Measurements from ENCODE around the gene PRLR. TPM values are rescaled to one million over a fixed set of nuclear protein-coding genes. Genes with fewer than 3 reads are reported as not detected.
"Not testable (repeated sequence)": the region's sequence is repeated elsewhere in the genome, so short reads cannot be mapped to it uniquely, and the experiment has no call there.

The PRLR gene
- total RNA-seq, 2 donors from 2014 or later, result 1.1 to 7.1 TPM

- TF ChIP-seq POLR2A (IDR thresholded peaks at IDR 0.05), result no peak
- Histone ChIP-seq H3K4me1 (replicated peaks) (no peaks in the 10 kb centered on the region), H3K27ac (no peak overlapping the region), H3K27me3 (replicated peaks; ENCODE audit: insufficient read depth) (no peaks in the 10 kb centered on the region), H3K9me3 (no peaks in the 10 kb centered on the region), H3K36me3 (no peaks in the 10 kb centered on the region), H3K4me3 (no peak overlapping the region)
- intact Hi-C loops (cut with DNase I), result no loop called here
- 49% methylated on average over 3 of the region's 3 CpGs for WGBS
- DNase-seq (ENCODE audit: low spot score), result no peak
Measured at GRCh38 chr5:35041261-35041660, 189.0 kb downstream of the PRLR start.

GRCh38 chr5:35038891-35039290, 191.4 kb downstream of the PRLR start:
- 83% methylated on average over 2 of the region's 2 CpGs for WGBS
- intact Hi-C loops (cut with DNase I), result no loop called here
- Histone ChIP-seq H3K27ac (no peak overlapping the region), H3K4me3 (no peak overlapping the region), H3K9me3 (no peaks in the 10 kb centered on the region), H3K36me3 (no peaks in the 10 kb centered on the region), H3K27me3 (replicated peaks; ENCODE audit: insufficient read depth) (no peaks in the 10 kb centered on the region), H3K4me1 (replicated peaks) (no peaks in the 10 kb centered on the region)
- TF ChIP-seq CTCF (IDR thresholded peaks at IDR 0.05), result no peak
- no peak for TF ChIP-seq POLR2A (IDR thresholded peaks at IDR 0.05)
- no peak for TF ChIP-seq POLR2AphosphoS5 (IDR thresholded peaks at IDR 0.05)
- no peak for DNase-seq (ENCODE audit: low spot score)

- intact Hi-C loops (cut with DNase I), result no loop called here
- no peaks in the 10 kb centered on the region for H3K4me1 ChIP-seq (replicated peaks)
- no peaks in the 10 kb centered on the region for H3K36me3 ChIP-seq
- DNase-seq (ENCODE audit: low spot score), result no peak
- TF ChIP-seq POLR2AphosphoS5 (IDR thresholded peaks at IDR 0.05) (no peak), POLR2A (IDR thresholded peaks at IDR 0.05) (no peak), CTCF (IDR thresholded peaks at IDR 0.05) (no peak)
- H3K9me3 ChIP-seq, result no peaks in the 10 kb centered on the region
- H3K27ac ChIP-seq, result no peak overlapping the region
- no peak overlapping the region for H3K4me3 ChIP-seq
- WGBS, result 73% methylated on average over 4 of the region's 4 CpGs
- no peaks in the 10 kb centered on the region for H3K27me3 ChIP-seq (replicated peaks; ENCODE audit: insufficient read depth)
Measured at GRCh38 chr5:35036536-35036935, 193.8 kb downstream of the PRLR start.

GRCh38 chr5:35035929-35036328, 194.4 kb downstream of the PRLR start:
- H3K27me3 ChIP-seq (replicated peaks; ENCODE audit: insufficient read depth); DNase-seq (ENCODE audit: low spot score); H3K4me3 ChIP-seq; H3K9me3 ChIP-seq; H3K36me3 ChIP-seq; H3K4me1 ChIP-seq (replicated peaks); intact Hi-C loops (cut with DNase I); H3K27ac ChIP-seq: not testable (repeated sequence)
- WGBS, result 68% methylated on average over 4 of the region's 4 CpGs

- Histone ChIP-seq H3K36me3 (no peaks in the 10 kb centered on the region), H3K27ac (no peak overlapping the region), H3K27me3 (replicated peaks; ENCODE audit: insufficient read depth) (no peaks in the 10 kb centered on the region), H3K9me3 (no peaks in the 10 kb centered on the region), H3K4me3 (no peak overlapping the region), H3K4me1 (replicated peaks) (no peaks in the 10 kb centered on the region)
- TF ChIP-seq POLR2A (IDR thresholded peaks at IDR 0.05) (no peak), CTCF (IDR thresholded peaks at IDR 0.05) (no peak), POLR2AphosphoS5 (IDR thresholded peaks at IDR 0.05) (no peak)
- intact Hi-C loops (cut with DNase I), result no loop called here
- WGBS, result 69% methylated on average over 3 of the region's 3 CpGs
- no peak for DNase-seq (ENCODE audit: low spot score)
Measured at GRCh38 chr5:35035271-35035670, 195.0 kb downstream of the PRLR start.

GRCh38 chr5:35032356-35032755, 197.9 kb downstream of the PRLR start:
- no peak overlapping the region for H3K4me3 ChIP-seq
- intact Hi-C loops (cut with DNase I), result no loop called here
- 78% methylated on average over 6 of the region's 6 CpGs for WGBS

More at GRCh38 chr5:35032356-35032755, 197.9 kb downstream of the PRLR start:
- Histone ChIP-seq H3K36me3 (no peaks in the 10 kb centered on the region), H3K27me3 (replicated peaks; ENCODE audit: insufficient read depth) (no peaks in the 10 kb centered on the region), H3K9me3 (no peaks in the 10 kb centered on the region), H3K27ac (no peak overlapping the region), H3K4me1 (replicated peaks) (no peaks in the 10 kb centered on the region)
- TF ChIP-seq POLR2A (IDR thresholded peaks at IDR 0.05) (no peak), POLR2AphosphoS5 (IDR thresholded peaks at IDR 0.05) (no peak), CTCF (IDR thresholded peaks at IDR 0.05) (no peak)
- no peak for DNase-seq (ENCODE audit: low spot score)

Data from prostate gland (tissue), 2 donors.